MM.1S (cell line): ENCODE results near the gene HBQ1.
"Not testable (repeated sequence)": the region's sequence is repeated elsewhere in the genome, so short reads cannot be mapped to it uniquely, and the experiment has no call there.

Experiments
- DNase-seq: peaks from one replicate; pipeline ENCODE4 v3.0.0-alpha.2; 2015
- H2AFZ ChIP-seq: fragments of 300-600 bp; sonication (generic); 2 replicates; pipeline ENCODE4 v1.6.0; 2016; ENCODE audit warnings: antibody characterized with exemption, low read length
- H3F3A ChIP-seq: fragments of 300-600 bp; sonication (generic); 2 replicates; pipeline ENCODE4 v1.6.1; 2016; ENCODE audit warnings: mild to moderate bottlenecking, antibody characterized with exemption, low read length, moderate library complexity, mixed read lengths; ENCODE audit not compliant: insufficient read depth
- H3K27ac ChIP-seq: fragments of 300-600 bp; sonication (generic); 2 replicates; pipeline ENCODE4 v1.5.1; 2016; ENCODE audit warnings: mild to moderate bottlenecking, low read length
- H3K27me3 ChIP-seq: fragments of 300-600 bp; sonication (generic); replicated peaks from 2 replicates; pipeline ENCODE4 v1.6.0; 2016; ENCODE audit warnings: low read length; ENCODE audit not compliant: insufficient read depth
- H3K36me3 ChIP-seq: fragments of 300-600 bp; sonication (generic); replicated peaks from 2 replicates; pipeline ENCODE4 v1.6.1; 2016; ENCODE audit warnings: mild to moderate bottlenecking, low read length, mixed read lengths; ENCODE audit not compliant: insufficient read depth
- H3K4me1 ChIP-seq: fragments of 300-600 bp; sonication (generic); 2 replicates; pipeline ENCODE4 v1.6.1; 2016; ENCODE audit warnings: low read length, mixed read lengths
- H3K4me2 ChIP-seq: fragments of 300-600 bp; sonication (generic); 2 replicates; pipeline ENCODE4 v1.6.0; 2016; ENCODE audit warnings: low read depth, low read length
- H3K4me3 ChIP-seq: fragments of 300-600 bp; sonication (generic); 2 replicates; pipeline ENCODE4 v1.5.1; 2016; ENCODE audit warnings: low read length, mixed read lengths
- H3K79me2 ChIP-seq: fragments of 300-600 bp; sonication (generic); 2 replicates; pipeline ENCODE4 v1.6.1; 2016; ENCODE audit warnings: mixed run types, low read length, mixed read lengths
- H3K9ac ChIP-seq: fragments of 300-600 bp; sonication (generic); 2 replicates; pipeline ENCODE4 v1.6.1; 2016; ENCODE audit warnings: low read length, mixed read lengths
- H3K9me2 ChIP-seq: fragments of 300-600 bp; sonication (generic); replicated peaks from 2 replicates; pipeline ENCODE4 v1.6.1; 2016; ENCODE audit warnings: mild to moderate bottlenecking, low read length, mixed read lengths; ENCODE audit not compliant: insufficient read depth
- H3K9me3 ChIP-seq: fragments of 300-600 bp; sonication (generic); replicated peaks from 2 replicates; pipeline ENCODE4 v1.6.1; 2016; ENCODE audit warnings: mild to moderate bottlenecking, low read length, mixed read lengths; ENCODE audit not compliant: insufficient read depth
- H4K20me1 ChIP-seq: fragments of 300-600 bp; sonication (generic); 2 replicates; pipeline ENCODE4 v1.6.1; 2016; ENCODE audit warnings: mild to moderate bottlenecking, low read length, moderate library complexity, mixed read lengths; ENCODE audit not compliant: insufficient read depth
- EZH2 ChIP-seq: fragments of 300-600 bp; sonication (generic); optimal IDR thresholded peaks from 2 replicates; pipeline ENCODE3; 2017; ENCODE audit warnings: low read depth, mild to moderate bottlenecking, antibody characterized with exemption, low read length, mixed read lengths
- EZH2phosphoT487 ChIP-seq: fragments of 300-600 bp; sonication (generic); IDR thresholded peaks from 2 replicates; pipeline ENCODE4 v1.6.1; 2018; ENCODE audit warnings: antibody characterized with exemption, low read length
- TF ChIP-seq, protein P1 (sequence below): fragments of 300-600 bp; sonication (generic); IDR thresholded peaks from 2 replicates; pipeline ENCODE4 v1.5.1; 2016; ENCODE audit warnings: antibody characterized with exemption, low read length, mixed read lengths

The HBQ1 gene

DNA sequence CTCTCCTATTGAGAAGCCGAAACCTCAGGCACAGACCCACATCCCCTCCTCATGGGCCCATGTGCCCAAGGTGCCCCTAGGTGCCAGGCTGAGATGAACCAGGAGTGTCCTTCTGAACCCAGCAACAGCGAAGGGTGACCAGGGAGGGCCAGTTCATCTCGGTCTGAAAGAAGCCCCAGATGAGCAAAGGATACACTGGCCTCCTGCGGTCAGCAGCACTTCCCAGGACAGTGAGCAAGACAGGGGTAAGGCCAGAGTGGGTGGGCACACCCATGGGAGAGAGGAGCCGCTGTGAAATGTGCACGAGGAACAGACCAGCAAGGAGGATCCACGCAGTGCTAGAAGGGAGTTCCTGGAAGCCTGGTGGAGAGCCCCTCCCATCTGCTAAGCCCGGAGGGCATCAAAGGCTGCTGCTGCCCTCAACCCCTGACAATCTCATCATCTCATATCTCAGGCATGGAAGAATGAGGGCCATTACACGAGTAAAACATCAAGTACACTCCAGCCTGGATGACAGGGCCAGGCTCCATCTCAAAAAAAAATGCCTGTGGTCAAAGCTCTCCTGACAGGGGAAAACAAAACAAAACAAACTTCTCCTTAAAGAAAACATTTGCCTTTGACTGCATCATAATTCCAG, 31.1 kb upstream of the HBQ1 start:
- Histone ChIP-seq H3K27ac (no peak overlapping the region), H3K4me1 (no peaks in the 10 kb centered on the region), H3F3A (no peaks in the 10 kb centered on the region), H4K20me1 (no peaks in the 10 kb centered on the region), H3K4me3 (no peak overlapping the region), H3K4me2 (no peak overlapping the region), H3K9me3 (no peaks in the 10 kb centered on the region), H3K79me2 (no peaks in the 10 kb centered on the region), H3K9ac (no peak overlapping the region), H2AFZ (no peak overlapping the region), H3K9me2 (no peaks in the 10 kb centered on the region), H3K36me3 (no peaks in the 10 kb centered on the region), H3K27me3 (peaks cover 59% of the 10 kb centered on the region)
- DNase-seq, result no peak
- no peak for TF ChIP-seq EZH2
- TF ChIP-seq, protein P1, sequence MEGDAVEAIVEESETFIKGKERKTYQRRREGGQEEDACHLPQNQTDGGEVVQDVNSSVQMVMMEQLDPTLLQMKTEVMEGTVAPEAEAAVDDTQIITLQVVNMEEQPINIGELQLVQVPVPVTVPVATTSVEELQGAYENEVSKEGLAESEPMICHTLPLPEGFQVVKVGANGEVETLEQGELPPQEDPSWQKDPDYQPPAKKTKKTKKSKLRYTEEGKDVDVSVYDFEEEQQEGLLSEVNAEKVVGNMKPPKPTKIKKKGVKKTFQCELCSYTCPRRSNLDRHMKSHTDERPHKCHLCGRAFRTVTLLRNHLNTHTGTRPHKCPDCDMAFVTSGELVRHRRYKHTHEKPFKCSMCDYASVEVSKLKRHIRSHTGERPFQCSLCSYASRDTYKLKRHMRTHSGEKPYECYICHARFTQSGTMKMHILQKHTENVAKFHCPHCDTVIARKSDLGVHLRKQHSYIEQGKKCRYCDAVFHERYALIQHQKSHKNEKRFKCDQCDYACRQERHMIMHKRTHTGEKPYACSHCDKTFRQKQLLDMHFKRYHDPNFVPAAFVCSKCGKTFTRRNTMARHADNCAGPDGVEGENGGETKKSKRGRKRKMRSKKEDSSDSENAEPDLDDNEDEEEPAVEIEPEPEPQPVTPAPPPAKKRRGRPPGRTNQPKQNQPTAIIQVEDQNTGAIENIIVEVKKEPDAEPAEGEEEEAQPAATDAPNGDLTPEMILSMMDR, result no peak
- no peak for TF ChIP-seq EZH2phosphoT487

DNA sequence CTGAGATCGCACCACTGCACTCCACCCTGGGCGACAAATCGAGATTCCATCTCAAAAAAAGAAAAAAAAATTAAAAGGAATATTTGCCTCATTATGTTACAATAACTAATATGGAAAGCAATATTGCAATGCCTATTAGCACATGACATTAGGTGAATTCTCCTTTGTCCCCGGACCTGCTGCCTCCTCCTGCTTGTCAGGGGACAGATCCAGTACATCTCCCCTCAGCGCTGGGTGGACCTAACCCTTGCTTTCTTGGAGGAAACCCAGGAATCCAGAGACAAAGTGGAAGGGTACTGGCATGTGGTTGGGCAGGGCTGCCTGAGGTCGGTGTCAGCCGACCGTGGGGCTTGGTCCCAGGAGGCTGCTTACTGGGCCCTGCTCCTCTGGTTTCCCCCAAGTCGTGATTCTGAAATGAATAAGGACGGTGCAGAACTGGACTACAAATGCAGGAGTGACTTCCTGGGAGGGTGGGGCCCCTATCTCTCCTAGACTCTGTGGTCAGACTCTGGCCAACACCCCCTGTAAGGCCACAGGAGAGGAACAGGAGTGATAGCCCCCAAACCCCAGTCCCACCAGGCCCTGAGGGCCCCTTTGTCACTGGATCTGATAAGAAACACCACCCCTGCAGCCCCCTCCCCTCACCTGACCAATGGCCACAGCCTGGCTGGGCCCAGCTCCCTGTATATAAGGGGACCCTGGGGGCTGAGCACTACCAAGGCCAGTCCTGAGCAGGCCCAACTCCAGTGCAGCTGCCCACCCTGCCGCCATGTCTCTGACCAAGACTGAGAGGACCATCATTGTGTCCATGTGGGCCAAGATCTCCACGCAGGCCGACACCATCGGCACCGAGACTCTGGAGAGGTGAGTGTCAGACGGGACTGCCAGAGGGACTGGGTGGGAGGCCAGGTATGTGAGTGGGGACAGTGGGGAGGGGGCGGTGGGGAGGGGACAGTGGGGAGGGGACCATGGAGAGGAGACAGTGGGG, 27.8 kb upstream of the HBQ1 start, which contains the start of gene HBZ:
HBZ (plus strand) TSS at position 504 of the 988 bp plus-strand sequence; CDS start at position 770, 266 bp downstream.
- Histone ChIP-seq H3K27ac (no peak within 1 kb of the TSS), H3K4me1 (no peaks in the 10 kb centered on the region), H4K20me1 (no peaks in the 10 kb centered on the region), H3K79me2 (no peaks in the 10 kb centered on the region), H3K4me3 (no peak within 1 kb of the TSS), H3K27me3 (peaks cover 61% of the 10 kb centered on the region), H3K9me3 (no peaks in the 10 kb centered on the region), H3K9me2 (no peaks in the 10 kb centered on the region), H2AFZ (no peak within 1 kb of the TSS), H3F3A (no peaks in the 10 kb centered on the region), H3K9ac (no peak within 1 kb of the TSS), H3K4me2 (no peak within 1 kb of the TSS), H3K36me3 (no peaks in the 10 kb centered on the region)
- TF ChIP-seq EZH2, result no peak
- TF ChIP-seq, protein P1, result no peak
- no peak for TF ChIP-seq EZH2phosphoT487
- DNase-seq, result no peak

DNA sequence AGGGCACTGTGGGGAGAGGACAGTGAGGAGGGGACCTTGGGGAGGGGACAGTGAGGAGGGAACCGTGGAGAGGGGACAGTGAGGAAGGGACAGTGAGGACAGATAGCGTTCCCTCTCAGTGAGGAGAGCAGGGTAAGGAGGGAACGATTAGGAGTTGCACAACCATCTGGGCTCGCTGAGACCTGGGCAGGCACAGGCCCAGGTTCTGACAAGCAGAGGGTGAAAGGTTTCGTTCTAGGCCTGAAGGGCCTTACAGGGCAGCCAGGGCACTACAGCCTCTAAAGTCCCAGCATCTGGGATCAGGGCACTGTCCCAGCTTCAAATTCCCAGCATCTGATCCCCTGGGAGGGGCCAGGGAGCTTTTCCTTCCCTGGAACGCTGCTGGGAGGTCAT, 27.1 kb upstream of the HBQ1 start:
- H4K20me1 ChIP-seq, DNase-seq, H3K79me2 ChIP-seq, H3K4me2 ChIP-seq, H3K27ac ChIP-seq, H2AFZ ChIP-seq, H3K9me3 ChIP-seq, H3K4me3 ChIP-seq, H3K36me3 ChIP-seq, H3K9ac ChIP-seq, H3F3A ChIP-seq, H3K4me1 ChIP-seq, H3K9me2 ChIP-seq: not testable (repeated sequence)
- peaks cover 65% of the 10 kb centered on the region for H3K27me3 ChIP-seq

DNA sequence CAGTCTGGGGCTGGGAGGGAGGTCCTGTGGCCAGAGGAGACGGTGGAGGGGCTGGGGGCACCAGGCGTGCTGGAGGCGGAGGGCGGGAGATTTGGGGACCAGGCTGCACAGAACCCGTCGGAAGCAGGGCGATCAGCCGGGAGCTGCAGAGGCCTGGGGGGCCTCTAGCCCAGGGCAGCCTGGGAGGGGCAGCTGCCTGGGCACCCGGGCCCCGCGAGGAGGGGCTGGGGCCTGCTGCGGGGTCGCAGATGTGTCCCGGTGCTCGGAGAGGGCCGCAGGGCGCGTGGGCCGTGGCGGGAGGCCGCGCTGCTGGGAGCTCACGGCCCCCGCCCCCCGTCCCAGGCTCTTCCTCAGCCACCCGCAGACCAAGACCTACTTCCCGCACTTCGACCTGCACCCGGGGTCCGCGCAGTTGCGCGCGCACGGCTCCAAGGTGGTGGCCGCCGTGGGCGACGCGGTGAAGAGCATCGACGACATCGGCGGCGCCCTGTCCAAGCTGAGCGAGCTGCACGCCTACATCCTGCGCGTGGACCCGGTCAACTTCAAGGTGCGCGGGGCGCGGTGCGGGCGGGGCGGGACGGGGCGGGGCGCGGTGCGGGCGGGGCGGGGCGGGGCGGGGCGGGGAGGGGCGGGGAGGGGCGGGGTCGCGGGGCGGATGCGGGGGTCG, 26.6 kb upstream of the HBQ1 start:
- not testable (repeated sequence) for H2AFZ ChIP-seq, H3K4me2 ChIP-seq, H3K9ac ChIP-seq, H3K9me3 ChIP-seq, H3K36me3 ChIP-seq, DNase-seq, H3K4me1 ChIP-seq, H3K9me2 ChIP-seq, H3K79me2 ChIP-seq, H4K20me1 ChIP-seq, H3F3A ChIP-seq, H3K4me3 ChIP-seq, H3K27ac ChIP-seq
- H3K27me3 ChIP-seq, result peaks cover 66% of the 10 kb centered on the region
